SK-N-SH treated with all-trans-retinoic acid at 6 μM for 48 hours (cell line): ENCODE data around the gene GAPDHS.

Source experiments
- ATAC-seq: fragments of 200-7000 bp; cut with Tn5 transposase; 3 replicates; pipeline ENCODE4 v1.9.1; 2020; ENCODE audit warnings: mild to moderate bottlenecking, moderate library complexity
- ARNTL ChIP-seq: fragments of 450-650 bp; formaldehyde crosslinking; IDR thresholded peaks from 2 replicates; pipeline ENCODE4 v1.5.0; 2020; ENCODE audit warnings: low read depth, mild to moderate bottlenecking, moderate library complexity, borderline replicate concordance
- BACH2 ChIP-seq: fragments of 250-450 bp; sonication (Bioruptor Pico); IDR thresholded peaks from 2 replicates; pipeline ENCODE4 v1.9.0; 2021; ENCODE audit warnings: mild to moderate bottlenecking, borderline replicate concordance
- CSDC2 ChIP-seq: fragments of 250-450 bp; sonication (Bioruptor Pico); IDR thresholded peaks from 2 replicates; pipeline ENCODE4 v1.5.0; 2020; ENCODE audit warnings: mild to moderate bottlenecking, moderate library complexity
- ESRRG ChIP-seq: fragments of 250-450 bp; sonication (Bioruptor Pico); IDR thresholded peaks from 2 replicates; pipeline ENCODE4 v1.6.1; 2021; ENCODE audit warnings: mild to moderate bottlenecking
- GLIS3 ChIP-seq: fragments of 250-450 bp; sonication (Bioruptor Pico); IDR thresholded peaks from 2 replicates; pipeline ENCODE4 v1.5.0; 2020; ENCODE audit warnings: mild to moderate bottlenecking, moderate library complexity
- ISL1 ChIP-seq: fragments of 250-450 bp; sonication (Bioruptor Pico); IDR thresholded peaks from 2 replicates; pipeline ENCODE4 v2.1.2; 2022; ENCODE audit warnings: mild to moderate bottlenecking, moderate library complexity
- OSR1 ChIP-seq: fragments of 250-450 bp; sonication (Bioruptor Pico); IDR thresholded peaks from 2 replicates; pipeline ENCODE4 v1.8.0; 2022; ENCODE audit warnings: moderate library complexity, mild to moderate bottlenecking, inconsistent platforms
- PPARA ChIP-seq: fragments of 250-450 bp; sonication (Bioruptor Pico); IDR thresholded peaks from 2 replicates; pipeline ENCODE4 v1.5.0; 2020; ENCODE audit warnings: mild to moderate bottlenecking, borderline replicate concordance
- SNAI2 ChIP-seq: fragments of 250-450 bp; sonication (Bioruptor Pico); IDR thresholded peaks from 2 replicates; pipeline ENCODE4 v1.5.0; 2020; ENCODE audit warnings: mild to moderate bottlenecking, moderate library complexity
- TCF4 ChIP-seq: fragments of 250-450 bp; sonication (Bioruptor Pico); IDR thresholded peaks from 2 replicates; pipeline ENCODE4 v1.8.0; 2021; ENCODE audit warnings: mild to moderate bottlenecking, moderate library complexity, borderline replicate concordance
- TOX ChIP-seq: fragments of 250-450 bp; sonication (Bioruptor Pico); IDR thresholded peaks from 2 replicates; pipeline ENCODE4 v1.8.0; 2021; ENCODE audit warnings: mild to moderate bottlenecking, moderate library complexity, borderline replicate concordance
- ZC3H10 ChIP-seq: fragments of 250-450 bp; sonication (Bioruptor Pico); IDR thresholded peaks from 2 replicates; pipeline ENCODE4 v1.5.1; 2021; ENCODE audit warnings: mild to moderate bottlenecking, moderate library complexity
- ZFP3 ChIP-seq: fragments of 250-450 bp; sonication (Bioruptor Pico); IDR thresholded peaks from 2 replicates; pipeline ENCODE4 v1.5.0; 2020; ENCODE audit warnings: mild to moderate bottlenecking, moderate library complexity
- ZFP30 ChIP-seq: fragments of 450-650 bp; formaldehyde crosslinking; IDR thresholded peaks from 2 replicates; pipeline ENCODE4 v1.5.0; 2022; ENCODE audit warnings: mild to moderate bottlenecking, moderate library complexity
- ZNF565 ChIP-seq: fragments of 450-650 bp; formaldehyde crosslinking; conservative IDR thresholded peaks from 2 replicates; pipeline ENCODE4 v1.5.0; 2020; ENCODE audit warnings: low read depth, mild to moderate bottlenecking, moderate library complexity
- ZNF70 ChIP-seq: fragments of 450-650 bp; formaldehyde crosslinking; IDR thresholded peaks from 2 replicates; pipeline ENCODE4 v1.5.0; 2020; ENCODE audit warnings: mild to moderate bottlenecking, moderate library complexity
- ZNF8 ChIP-seq: fragments of 450-650 bp; formaldehyde crosslinking; IDR thresholded peaks from 2 replicates; pipeline ENCODE4 v1.5.0; 2020; ENCODE audit warnings: mild to moderate bottlenecking, moderate library complexity
- TF ChIP-seq, protein P1 (sequence below): fragments of 250-450 bp; sonication (Bioruptor Pico); IDR thresholded peaks from 2 replicates; pipeline ENCODE4 v1.5.1; 2020; ENCODE audit warnings: low read depth, mild to moderate bottlenecking, moderate library complexity
- TF ChIP-seq, protein P2 (sequence below): fragments of 250-450 bp; sonication (Bioruptor Pico); IDR thresholded peaks from 2 replicates; pipeline ENCODE4 v1.8.0; 2021; ENCODE audit warnings: low read depth, mild to moderate bottlenecking, moderate library complexity, borderline replicate concordance
- TF ChIP-seq, protein P3 (sequence below): fragments of 250-450 bp; sonication (Bioruptor Pico); IDR thresholded peaks from 2 replicates; pipeline ENCODE4 v1.8.0; 2020; ENCODE audit warnings: mild to moderate bottlenecking, moderate library complexity, borderline replicate concordance

GAPDHS gene

DNA sequence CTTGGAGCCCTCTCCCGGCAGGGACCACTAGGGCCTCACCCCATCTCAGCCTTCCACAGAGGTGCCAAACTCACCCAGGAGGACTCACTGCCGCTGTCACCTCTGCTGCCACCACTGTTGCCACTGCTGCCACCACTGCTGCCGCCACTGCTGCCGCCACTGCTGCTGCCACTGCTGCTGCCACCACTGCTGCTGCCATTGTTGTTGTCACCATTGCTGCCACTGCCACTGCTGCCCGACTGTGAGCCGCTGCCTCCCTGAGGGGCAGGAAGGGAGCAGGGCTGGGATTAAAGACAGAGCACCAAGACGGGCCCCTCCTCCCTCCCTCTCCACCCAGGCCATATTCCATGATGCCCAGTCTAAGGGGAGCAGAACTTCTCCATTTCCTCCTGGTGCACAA, 21.9 kb upstream of the GAPDHS start:
- TF ChIP-seq OSR1 (CRISPR knock-in tag) (no peak), TCF4 (CRISPR knock-in tag) (no peak), CSDC2 (CRISPR knock-in tag) (no peak), BACH2 (no peak), ZFP30 (no peak), SNAI2 (CRISPR knock-in tag) (no peak), ZNF70 (CRISPR knock-in tag) (no peak), ISL1 (CRISPR knock-in tag) (no peak), GLIS3 (CRISPR knock-in tag) (no peak)
- TF ChIP-seq, protein P1, sequence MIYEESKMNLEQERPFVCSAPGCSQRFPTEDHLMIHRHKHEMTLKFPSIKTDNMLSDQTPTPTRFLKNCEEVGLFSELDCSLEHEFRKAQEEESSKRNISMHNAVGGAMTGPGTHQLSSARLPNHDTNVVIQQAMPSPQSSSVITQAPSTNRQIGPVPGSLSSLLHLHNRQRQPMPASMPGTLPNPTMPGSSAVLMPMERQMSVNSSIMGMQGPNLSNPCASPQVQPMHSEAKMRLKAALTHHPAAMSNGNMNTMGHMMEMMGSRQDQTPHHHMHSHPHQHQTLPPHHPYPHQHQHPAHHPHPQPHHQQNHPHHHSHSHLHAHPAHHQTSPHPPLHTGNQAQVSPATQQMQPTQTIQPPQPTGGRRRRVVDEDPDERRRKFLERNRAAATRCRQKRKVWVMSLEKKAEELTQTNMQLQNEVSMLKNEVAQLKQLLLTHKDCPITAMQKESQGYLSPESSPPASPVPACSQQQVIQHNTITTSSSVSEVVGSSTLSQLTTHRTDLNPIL (CRISPR knock-in tag) = no peak
- ATAC-seq = no peak

DNA sequence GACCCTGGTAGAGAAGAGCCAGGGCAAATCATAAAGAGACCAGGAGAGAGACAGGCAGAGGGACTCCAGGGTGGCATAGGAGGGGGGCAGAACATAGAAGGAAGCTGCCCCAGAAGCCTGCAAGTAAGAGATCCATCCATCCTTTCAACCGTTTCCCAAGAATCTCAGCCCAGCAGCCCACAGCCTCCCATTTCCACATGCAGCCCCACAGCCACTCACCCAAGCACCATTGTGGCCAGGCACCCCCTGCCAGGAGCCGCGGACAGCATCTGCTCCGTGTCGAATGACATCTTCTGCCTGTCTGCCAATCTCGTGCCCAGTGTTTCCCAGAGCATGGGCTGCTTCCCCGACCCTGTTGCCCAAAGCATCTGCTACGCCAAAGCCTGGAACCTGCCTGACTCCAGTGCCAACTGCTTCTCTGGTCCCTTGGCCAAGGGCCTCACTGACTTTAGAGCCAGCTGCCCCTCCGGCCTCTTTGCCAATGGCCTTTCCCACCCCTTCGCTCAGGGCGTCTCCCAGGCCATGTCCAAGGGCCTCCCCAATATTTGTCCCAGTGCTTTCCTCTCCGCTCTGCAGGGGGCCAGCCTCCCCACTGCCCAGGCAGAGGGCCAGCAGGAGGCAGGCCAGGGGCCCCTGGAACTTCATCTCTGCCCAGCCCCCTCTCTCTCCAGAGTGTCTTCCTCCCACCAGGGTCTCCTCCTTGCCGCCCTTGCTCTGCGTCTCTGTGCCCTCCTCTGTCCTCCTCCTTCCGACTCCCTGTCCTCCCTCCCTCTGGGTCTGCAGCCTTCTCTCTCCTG, 20.2 kb upstream of the GAPDHS start:
- no peak; the same call in 2 of the 3 replicates for ATAC-seq
- TF ChIP-seq BACH2 (no peak), ZNF565 (CRISPR knock-in tag) (no peak), TCF4 (CRISPR knock-in tag) (no peak), TOX (CRISPR knock-in tag) (no peak), ESRRG (CRISPR knock-in tag) (no peak), ARNTL (CRISPR knock-in tag) (no peak), ZNF8 (CRISPR knock-in tag) (no peak)

DNA sequence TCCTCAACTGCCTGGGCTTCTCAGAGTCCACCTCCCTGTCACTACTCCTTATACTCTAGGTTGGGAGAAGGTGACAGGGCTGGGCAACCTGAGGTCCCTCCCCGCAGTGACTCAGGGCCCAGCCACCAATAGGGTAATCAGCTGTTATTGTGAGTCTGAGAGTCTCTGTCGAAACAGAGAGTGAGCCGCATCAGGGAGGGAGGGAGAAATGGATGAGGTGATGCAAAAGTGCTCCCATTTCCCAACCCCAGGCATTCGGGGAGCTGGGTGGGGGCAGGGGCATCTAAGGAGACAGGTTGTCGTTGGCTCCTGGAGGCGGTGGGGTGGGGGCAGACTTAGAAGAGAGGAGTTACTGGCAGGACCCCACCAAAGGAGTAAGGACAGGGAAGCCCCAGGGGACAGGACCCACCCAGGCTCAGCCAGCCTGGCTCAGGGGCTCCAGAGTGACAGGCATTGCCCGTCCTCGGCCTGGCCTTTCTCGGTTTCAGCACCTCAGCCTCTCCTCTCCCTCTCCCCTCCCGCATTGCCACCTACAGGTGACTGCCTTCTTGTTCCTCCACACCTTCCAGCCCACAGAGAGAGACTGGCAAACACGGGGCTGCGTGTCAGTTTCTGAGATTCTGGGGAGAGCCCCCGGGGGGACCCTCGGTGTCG, 19.5 kb upstream of the GAPDHS start, which contains the start of gene DMKN:
Gene DMKN (minus strand): TSS at position 22 of the 654 bp plus-strand sequence. CDS start 174 bp downstream, outside the sequence.
- TF ChIP-seq OSR1 (CRISPR knock-in tag) (no peak), ZNF8 (CRISPR knock-in tag) (no peak), CSDC2 (CRISPR knock-in tag) (no peak), ZFP3 (no peak), PPARA (CRISPR knock-in tag) (no peak), ARNTL (CRISPR knock-in tag) (no peak), SNAI2 (CRISPR knock-in tag) (no peak), ESRRG (CRISPR knock-in tag) (no peak), TOX (CRISPR knock-in tag) (no peak), ZC3H10 (CRISPR knock-in tag) (no peak), TCF4 (CRISPR knock-in tag) (no peak), GLIS3 (CRISPR knock-in tag) (no peak), ZNF565 (CRISPR knock-in tag) (no peak)
- TF ChIP-seq, protein P2, sequence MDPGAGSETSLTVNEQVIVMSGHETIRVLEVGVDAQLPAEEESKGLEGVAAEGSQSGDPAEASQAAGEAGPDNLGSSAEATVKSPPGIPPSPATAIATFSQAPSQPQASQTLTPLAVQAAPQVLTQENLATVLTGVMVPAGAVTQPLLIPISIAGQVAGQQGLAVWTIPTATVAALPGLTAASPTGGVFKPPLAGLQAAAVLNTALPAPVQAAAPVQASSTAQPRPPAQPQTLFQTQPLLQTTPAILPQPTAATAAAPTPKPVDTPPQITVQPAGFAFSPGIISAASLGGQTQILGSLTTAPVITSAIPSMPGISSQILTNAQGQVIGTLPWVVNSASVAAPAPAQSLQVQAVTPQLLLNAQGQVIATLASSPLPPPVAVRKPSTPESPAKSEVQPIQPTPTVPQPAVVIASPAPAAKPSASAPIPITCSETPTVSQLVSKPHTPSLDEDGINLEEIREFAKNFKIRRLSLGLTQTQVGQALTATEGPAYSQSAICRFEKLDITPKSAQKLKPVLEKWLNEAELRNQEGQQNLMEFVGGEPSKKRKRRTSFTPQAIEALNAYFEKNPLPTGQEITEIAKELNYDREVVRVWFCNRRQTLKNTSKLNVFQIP = no peak
- no peak for ATAC-seq

DNA sequence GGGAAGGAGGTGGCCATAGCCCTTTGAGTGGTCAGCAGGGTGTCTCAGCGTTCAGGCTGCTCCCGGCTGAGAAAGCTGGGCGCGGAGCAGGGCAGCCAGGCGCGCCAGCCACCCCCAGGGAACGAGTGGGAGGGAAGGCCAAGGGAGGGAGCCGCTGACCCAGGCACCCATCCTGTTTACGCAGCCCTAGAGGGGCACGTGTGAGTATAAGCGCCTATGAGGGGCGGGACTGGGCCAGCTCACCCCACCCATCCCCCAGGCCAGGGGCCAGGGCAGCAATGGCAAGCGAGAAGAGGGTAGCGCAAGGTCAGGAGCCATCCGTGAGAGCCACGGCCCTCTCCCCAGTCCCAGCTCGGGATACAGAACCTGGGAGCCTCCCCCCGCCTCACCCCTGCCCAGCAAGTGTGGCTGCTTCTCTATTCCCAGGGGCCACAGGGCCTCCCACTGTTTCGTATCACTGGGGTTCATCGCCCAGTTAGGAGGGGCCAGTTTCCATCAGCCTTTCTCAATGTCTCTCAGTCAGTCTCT, 18.9 kb upstream of the GAPDHS start:
- TF ChIP-seq ISL1 (CRISPR knock-in tag) (no peak), ESRRG (CRISPR knock-in tag) (no peak), OSR1 (CRISPR knock-in tag) (no peak), ZFP30 (no peak), GLIS3 (CRISPR knock-in tag) (no peak), SNAI2 (CRISPR knock-in tag) (no peak), ARNTL (CRISPR knock-in tag) (no peak), ZNF8 (CRISPR knock-in tag) (no peak), TOX (CRISPR knock-in tag) (no peak), ZNF70 (CRISPR knock-in tag) (no peak), TCF4 (CRISPR knock-in tag) (no peak)
- TF ChIP-seq, protein P3, sequence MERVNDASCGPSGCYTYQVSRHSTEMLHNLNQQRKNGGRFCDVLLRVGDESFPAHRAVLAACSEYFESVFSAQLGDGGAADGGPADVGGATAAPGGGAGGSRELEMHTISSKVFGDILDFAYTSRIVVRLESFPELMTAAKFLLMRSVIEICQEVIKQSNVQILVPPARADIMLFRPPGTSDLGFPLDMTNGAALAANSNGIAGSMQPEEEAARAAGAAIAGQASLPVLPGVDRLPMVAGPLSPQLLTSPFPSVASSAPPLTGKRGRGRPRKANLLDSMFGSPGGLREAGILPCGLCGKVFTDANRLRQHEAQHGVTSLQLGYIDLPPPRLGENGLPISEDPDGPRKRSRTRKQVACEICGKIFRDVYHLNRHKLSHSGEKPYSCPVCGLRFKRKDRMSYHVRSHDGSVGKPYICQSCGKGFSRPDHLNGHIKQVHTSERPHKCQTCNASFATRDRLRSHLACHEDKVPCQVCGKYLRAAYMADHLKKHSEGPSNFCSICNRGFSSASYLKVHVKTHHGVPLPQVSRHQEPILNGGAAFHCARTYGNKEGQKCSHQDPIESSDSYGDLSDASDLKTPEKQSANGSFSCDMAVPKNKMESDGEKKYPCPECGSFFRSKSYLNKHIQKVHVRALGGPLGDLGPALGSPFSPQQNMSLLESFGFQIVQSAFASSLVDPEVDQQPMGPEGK (CRISPR knock-in tag) = no peak
- TF ChIP-seq, protein P1 (CRISPR knock-in tag) = no peak
- TF ChIP-seq, protein P2 = no peak
- no peak for ATAC-seq
